Liver (tissue), 9 donors: Measurements from ENCODE around the gene WNK2. TPM values are rescaled to one million over a fixed set of nuclear protein-coding genes. Genes with fewer than 3 reads are reported as not detected.

Experiments used
- DNase-seq: peaks from one replicate; pipeline ENCODE4 v3.0.0-alpha.2; 2017; ENCODE audit warnings: low spot score
- H3K27ac ChIP-seq, 2 donors: one replicate each; pipeline ENCODE4 v1.7.0; 2013; ENCODE audit warnings: inconsistent platforms in 2 of 2, low read length in 2 of 2, control low read depth in 1 of 2, low read depth in 1 of 2, mild to moderate bottlenecking in 1 of 2
- H3K27me3 ChIP-seq, 4 donors: one replicate each; pipeline versions ENCODE4 v1.6.1 to v1.7.0; 2013; ENCODE audit warnings: low read length in 3 of 4, inconsistent platforms in 1 of 4, mild to moderate bottlenecking in 1 of 4, moderate library complexity in 1 of 4; ENCODE audit not compliant: control insufficient read depth in 4 of 4, insufficient read depth in 4 of 4
- H3K36me3 ChIP-seq, 4 donors: one replicate each; pipeline versions ENCODE4 v1.6.1 to v1.7.0; 2013; ENCODE audit warnings: low read length in 3 of 4, mild to moderate bottlenecking in 3 of 4, low read depth in 1 of 4, moderate library complexity in 1 of 4; ENCODE audit not compliant: control insufficient read depth in 4 of 4, insufficient read depth in 3 of 4
- H3K4me1 ChIP-seq, 4 donors: one replicate each; pipeline versions ENCODE4 v1.6.1 to v1.7.0; 2013; ENCODE audit warnings: low read length in 3 of 4, mild to moderate bottlenecking in 3 of 4, moderate library complexity in 1 of 4; ENCODE audit not compliant: control insufficient read depth in 4 of 4, insufficient read depth in 4 of 4
- H3K4me3 ChIP-seq, 3 donors: one replicate each; pipeline versions ENCODE4 v1.6.1 to v1.7.0; 2013; ENCODE audit warnings: low read length in 3 of 3, control low read depth in 1 of 3, low read depth in 1 of 3, mild to moderate bottlenecking in 1 of 3
- H3K9ac ChIP-seq, 2 donors: one replicate each; pipeline ENCODE4 v1.7.0; 2013; ENCODE audit warnings: low read length in 2 of 2, mild to moderate bottlenecking in 2 of 2, moderate library complexity in 2 of 2, control low read depth in 1 of 2, low read depth in 1 of 2
- H3K9me3 ChIP-seq, 4 donors: one replicate each; pipeline versions ENCODE4 v1.6.1 to v1.7.0; 2013; ENCODE audit warnings: low read length in 3 of 4; ENCODE audit not compliant: control insufficient read depth in 4 of 4
- EGR1 ChIP-seq, 2 donors: IDR thresholded peaks; 2 replicates each; pipeline ENCODE4 v1.6.1; 2016 to 2018; ENCODE audit warnings: antibody characterized with exemption in 2 of 2, low read depth in 2 of 2
- FOXA1 ChIP-seq: IDR thresholded peaks from 2 replicates; pipeline ENCODE4 v1.6.1; 2016; ENCODE audit warnings: antibody characterized with exemption
- FOXA2 ChIP-seq: IDR thresholded peaks from 2 replicates; pipeline ENCODE4 v1.6.1; 2016; ENCODE audit warnings: antibody characterized with exemption
- GABPA ChIP-seq, 2 donors: IDR thresholded peaks in 1 of 2; conservative IDR thresholded peaks in 1 of 2; 2 replicates each; pipeline ENCODE4 v1.6.1; 2016; ENCODE audit warnings: antibody characterized with exemption in 2 of 2, mild to moderate bottlenecking in 1 of 2, moderate library complexity in 1 of 2
- HNF4G ChIP-seq: IDR thresholded peaks from 2 replicates; pipeline ENCODE4 v1.6.1; 2016; ENCODE audit warnings: antibody characterized with exemption
- JUND ChIP-seq, 2 donors: IDR thresholded peaks; 2 replicates each; pipeline ENCODE4 v1.6.1; 2016; ENCODE audit warnings: antibody characterized with exemption in 2 of 2
- NR2F2 ChIP-seq: IDR thresholded peaks from 2 replicates; pipeline ENCODE4 v1.6.1; 2016; ENCODE audit warnings: antibody characterized with exemption
- RAD21 ChIP-seq, 2 donors: IDR thresholded peaks; 2 replicates each; pipeline ENCODE4 v1.6.1; 2016; ENCODE audit warnings: antibody characterized with exemption in 2 of 2, mild to moderate bottlenecking in 2 of 2
- RXRA ChIP-seq, 2 donors: IDR thresholded peaks; 2 replicates each; pipeline ENCODE4 v1.6.1; 2017 to 2018; ENCODE audit warnings: antibody characterized with exemption in 2 of 2, mild to moderate bottlenecking in 1 of 2
- SP1 ChIP-seq: IDR thresholded peaks from 2 replicates; pipeline ENCODE4 v1.6.1; 2018; ENCODE audit warnings: antibody characterized with exemption, mild to moderate bottlenecking
- TAF1 ChIP-seq: conservative IDR thresholded peaks from 2 replicates; pipeline ENCODE4 v1.6.1; 2016; ENCODE audit warnings: antibody characterized with exemption, mild to moderate bottlenecking
- YY1 ChIP-seq: IDR thresholded peaks from 2 replicates; pipeline ENCODE4 v1.6.1; 2016; ENCODE audit warnings: antibody characterized with exemption, mild to moderate bottlenecking
- ZBTB33 ChIP-seq: IDR thresholded peaks from 2 replicates; pipeline ENCODE4 v1.6.1; 2016; ENCODE audit warnings: antibody characterized with exemption
- WGBS: extraction: QIAGEN DNeasy Blood & Tissue Kit; methylation state at CpG from one replicate; pipeline ENCODE4 v1.1.7; 2013; 5-methylcytosine and 5-hydroxymethylcytosine counted together
- polyA plus RNA-seq, 2 donors: library from polyadenylated mRNA; stranded (reverse) in 1 of 2; unstranded in 1 of 2; fragments of 200-250 nt in 1 of 2; fragments of >200 nt in 1 of 2; fragmentation: Nextera tagmentation in 1 of 2; extraction: Ambion mirVana in 1 of 2; gene quantifications; one replicate each; pipeline versions ENCODE4 v1.2.1 to v1.2.3, GENCODE V29; 2013 to 2015
- total RNA-seq, 2 donors: library from RNA; depleted of rRNA; stranded (reverse); fragments of >200 nt; gene quantifications; one replicate each; pipeline ENCODE4 v1.2.3, GENCODE V29; 2014
- TF ChIP-seq, protein P1 (sequence below): IDR thresholded peaks from 2 replicates; pipeline ENCODE4 v1.6.1; 2016; ENCODE audit warnings: antibody characterized with exemption, mild to moderate bottlenecking
- TF ChIP-seq, protein P2 (sequence below): IDR thresholded peaks from 2 replicates; pipeline ENCODE4 v1.6.1; 2016; ENCODE audit warnings: antibody characterized with exemption
- TF ChIP-seq, protein P3 (sequence below): IDR thresholded peaks from 2 replicates; pipeline ENCODE4 v1.6.1; 2016; ENCODE audit warnings: antibody characterized with exemption
- TF ChIP-seq, protein P4 (sequence below): fragments of 150-350 bp; IDR thresholded peaks from 2 replicates; pipeline ENCODE4 v1.5.1; 2017; ENCODE audit warnings: improper control_type of control experiment, low read depth, low read length; ENCODE audit not compliant: missing input control
- donor health status: healthy.
- donor health status: healthy.
- donor health status: healthy.
- donor health status: healthy.
- donor health status: healthy.

The WNK2 gene
- total and polyA plus RNA-seq, 4 donors, result 0.65 to 4.4 (median 1.7) TPM

DNA sequence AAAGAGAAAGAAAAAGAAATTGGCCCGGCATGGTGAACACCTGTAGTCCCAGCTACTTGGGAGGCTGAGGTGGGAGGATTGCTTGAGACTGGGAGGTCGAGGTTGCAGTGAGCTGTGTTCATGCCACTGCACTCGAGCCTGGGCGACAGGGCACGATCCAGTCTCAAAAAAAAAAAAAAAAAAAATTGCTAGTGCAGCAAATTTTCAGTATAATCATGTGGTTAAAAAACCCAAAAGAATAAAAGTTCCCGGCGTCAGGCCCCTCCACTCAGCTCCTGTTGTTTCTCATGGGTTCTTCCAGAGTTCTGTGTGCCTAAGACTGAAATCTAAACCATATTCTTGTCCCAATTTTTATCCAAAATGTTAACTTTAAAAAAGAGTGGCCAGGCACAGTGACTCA lies 49.1 kb downstream of the WNK2 start:
- no peak overlapping the region for H3K4me3 ChIP-seq
- no peaks in the 10 kb centered on the region for H3K4me1 ChIP-seq
- no peak overlapping the region for H3K27ac ChIP-seq
- H3K9me3 ChIP-seq, result no peaks in the 10 kb centered on the region
- 83% methylated on average over 7 of the region's 7 CpGs for WGBS
- TF ChIP-seq FOXA1 (no peak), FOXA2 (no peak), JUND (IDR thresholded peaks at IDR 0.05) (no peak), HNF4G (no peak), NR2F2 (no peak), EGR1 (IDR thresholded peaks at IDR 0.05; ENCODE audit: low read depth in 2 of 2) (no peak), RXRA (IDR thresholded peaks at IDR 0.05) (no peak), ZBTB33 (no peak), TAF1 (no peak), RAD21 (IDR thresholded peaks at IDR 0.05) (no peak), SP1 (no peak)
- TF ChIP-seq, protein P1, sequence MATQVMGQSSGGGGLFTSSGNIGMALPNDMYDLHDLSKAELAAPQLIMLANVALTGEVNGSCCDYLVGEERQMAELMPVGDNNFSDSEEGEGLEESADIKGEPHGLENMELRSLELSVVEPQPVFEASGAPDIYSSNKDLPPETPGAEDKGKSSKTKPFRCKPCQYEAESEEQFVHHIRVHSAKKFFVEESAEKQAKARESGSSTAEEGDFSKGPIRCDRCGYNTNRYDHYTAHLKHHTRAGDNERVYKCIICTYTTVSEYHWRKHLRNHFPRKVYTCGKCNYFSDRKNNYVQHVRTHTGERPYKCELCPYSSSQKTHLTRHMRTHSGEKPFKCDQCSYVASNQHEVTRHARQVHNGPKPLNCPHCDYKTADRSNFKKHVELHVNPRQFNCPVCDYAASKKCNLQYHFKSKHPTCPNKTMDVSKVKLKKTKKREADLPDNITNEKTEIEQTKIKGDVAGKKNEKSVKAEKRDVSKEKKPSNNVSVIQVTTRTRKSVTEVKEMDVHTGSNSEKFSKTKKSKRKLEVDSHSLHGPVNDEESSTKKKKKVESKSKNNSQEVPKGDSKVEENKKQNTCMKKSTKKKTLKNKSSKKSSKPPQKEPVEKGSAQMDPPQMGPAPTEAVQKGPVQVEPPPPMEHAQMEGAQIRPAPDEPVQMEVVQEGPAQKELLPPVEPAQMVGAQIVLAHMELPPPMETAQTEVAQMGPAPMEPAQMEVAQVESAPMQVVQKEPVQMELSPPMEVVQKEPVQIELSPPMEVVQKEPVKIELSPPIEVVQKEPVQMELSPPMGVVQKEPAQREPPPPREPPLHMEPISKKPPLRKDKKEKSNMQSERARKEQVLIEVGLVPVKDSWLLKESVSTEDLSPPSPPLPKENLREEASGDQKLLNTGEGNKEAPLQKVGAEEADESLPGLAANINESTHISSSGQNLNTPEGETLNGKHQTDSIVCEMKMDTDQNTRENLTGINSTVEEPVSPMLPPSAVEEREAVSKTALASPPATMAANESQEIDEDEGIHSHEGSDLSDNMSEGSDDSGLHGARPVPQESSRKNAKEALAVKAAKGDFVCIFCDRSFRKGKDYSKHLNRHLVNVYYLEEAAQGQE, result no peak
- TF ChIP-seq, protein P2, sequence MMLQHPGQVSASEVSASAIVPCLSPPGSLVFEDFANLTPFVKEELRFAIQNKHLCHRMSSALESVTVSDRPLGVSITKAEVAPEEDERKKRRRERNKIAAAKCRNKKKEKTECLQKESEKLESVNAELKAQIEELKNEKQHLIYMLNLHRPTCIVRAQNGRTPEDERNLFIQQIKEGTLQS, result no peak
- TF ChIP-seq, protein P3, sequence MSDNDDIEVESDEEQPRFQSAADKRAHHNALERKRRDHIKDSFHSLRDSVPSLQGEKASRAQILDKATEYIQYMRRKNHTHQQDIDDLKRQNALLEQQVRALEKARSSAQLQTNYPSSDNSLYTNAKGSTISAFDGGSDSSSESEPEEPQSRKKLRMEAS, result no peak
- H3K9ac ChIP-seq, result no peak overlapping the region
- no peaks in the 10 kb centered on the region for H3K36me3 ChIP-seq
- no peak for DNase-seq
- peaks cover 0 to 2% (median 0%) of the 10 kb centered on the region in 4 donors for H3K27me3 ChIP-seq

DNA sequence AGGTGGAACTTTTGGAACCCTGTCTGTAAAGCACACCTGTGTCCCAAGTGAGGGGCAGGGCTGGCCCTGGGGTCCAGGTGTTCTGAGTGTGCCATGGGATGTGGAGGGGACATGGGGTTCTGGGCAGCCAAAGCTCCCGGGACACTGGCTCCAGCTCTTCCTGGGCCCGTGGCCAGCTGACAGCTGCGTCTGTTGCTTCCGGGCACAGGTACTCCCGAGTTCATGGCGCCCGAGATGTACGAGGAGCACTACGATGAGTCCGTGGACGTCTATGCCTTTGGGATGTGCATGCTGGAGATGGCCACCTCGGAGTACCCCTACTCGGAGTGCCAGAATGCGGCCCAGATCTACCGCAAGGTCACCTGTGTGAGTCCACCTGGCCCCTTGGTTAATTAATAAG lies 50.7 kb downstream of the WNK2 start:
- no peak overlapping the region for H3K27ac ChIP-seq
- peaks cover 0 to 2% (median 0%) of the 10 kb centered on the region in 4 donors for H3K27me3 ChIP-seq
- H3K9me3 ChIP-seq, result no peaks in the 10 kb centered on the region
- no peak for DNase-seq
- H3K9ac ChIP-seq, result no peak overlapping the region
- no peak overlapping the region for H3K4me3 ChIP-seq
- no peaks in the 10 kb centered on the region for H3K4me1 ChIP-seq
- 87% methylated on average over 15 of the region's 15 CpGs for WGBS
- H3K36me3 ChIP-seq, result no peaks in the 10 kb centered on the region
- no peak for TF ChIP-seq GABPA (IDR thresholded peaks at IDR 0.05 in 1 of 2, conservative IDR thresholded peaks at IDR 0.05 in 1 of 2)
- TF ChIP-seq, protein P4, sequence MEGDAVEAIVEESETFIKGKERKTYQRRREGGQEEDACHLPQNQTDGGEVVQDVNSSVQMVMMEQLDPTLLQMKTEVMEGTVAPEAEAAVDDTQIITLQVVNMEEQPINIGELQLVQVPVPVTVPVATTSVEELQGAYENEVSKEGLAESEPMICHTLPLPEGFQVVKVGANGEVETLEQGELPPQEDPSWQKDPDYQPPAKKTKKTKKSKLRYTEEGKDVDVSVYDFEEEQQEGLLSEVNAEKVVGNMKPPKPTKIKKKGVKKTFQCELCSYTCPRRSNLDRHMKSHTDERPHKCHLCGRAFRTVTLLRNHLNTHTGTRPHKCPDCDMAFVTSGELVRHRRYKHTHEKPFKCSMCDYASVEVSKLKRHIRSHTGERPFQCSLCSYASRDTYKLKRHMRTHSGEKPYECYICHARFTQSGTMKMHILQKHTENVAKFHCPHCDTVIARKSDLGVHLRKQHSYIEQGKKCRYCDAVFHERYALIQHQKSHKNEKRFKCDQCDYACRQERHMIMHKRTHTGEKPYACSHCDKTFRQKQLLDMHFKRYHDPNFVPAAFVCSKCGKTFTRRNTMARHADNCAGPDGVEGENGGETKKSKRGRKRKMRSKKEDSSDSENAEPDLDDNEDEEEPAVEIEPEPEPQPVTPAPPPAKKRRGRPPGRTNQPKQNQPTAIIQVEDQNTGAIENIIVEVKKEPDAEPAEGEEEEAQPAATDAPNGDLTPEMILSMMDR, result no peak
- TF ChIP-seq RXRA (IDR thresholded peaks at IDR 0.05), result no peak
- no peak for TF ChIP-seq TAF1
- TF ChIP-seq SP1, result no peak
- no peak for TF ChIP-seq FOXA1
- TF ChIP-seq FOXA2, result no peak
- TF ChIP-seq HNF4G, result no peak
- no peak for TF ChIP-seq ZBTB33
- TF ChIP-seq JUND (IDR thresholded peaks at IDR 0.05), result no peak
- no peak for TF ChIP-seq RAD21 (IDR thresholded peaks at IDR 0.05)
- TF ChIP-seq, protein P1, result no peak
- TF ChIP-seq, protein P3, result no peak
- no peak for TF ChIP-seq YY1
- TF ChIP-seq NR2F2, result no peak
